HEK293 (cell line): ENCODE results near the gene FANCC.

Source experiments
- CTCF ChIA-PET: fragments of 350-600 bp; formaldehyde crosslinking; extraction: SDS; loops from one replicate; lab custom pipeline; 2021; ENCODE audit warnings: antibody characterized with exemption; lab: Yijun Ruan, JAX
- POLR2A ChIA-PET: fragments of 300-600 bp; formaldehyde crosslinking; extraction: SDS; loops from one replicate; lab custom pipeline; 2020; ENCODE audit warnings: antibody characterized with exemption, inconsistent platforms; lab: Yijun Ruan, JAX
- H3K27ac ChIP-seq: fragments of 200-500 bp; sonication (Bioruptor generic); 2 replicates; pipeline ENCODE4 v1.5.1; 2014; ENCODE audit warnings: low read depth, low read length, control low read depth, inconsistent platforms; ENCODE audit errors: extremely low read depth
- H3K36me3 ChIP-seq, 2 experiments: fragments of 200-500 bp in 1 of 2; sonication (Bioruptor generic) in 1 of 2; 1 replicate in 1 of 2; 2 replicates in 1 of 2; pipeline ENCODE4 v1.5.1; 2014 to 2017; ENCODE audit warnings: inconsistent platforms in 2 of 2, low read length in 2 of 2; ENCODE audit not compliant: control insufficient read depth in 2 of 2, insufficient read depth in 1 of 2
- H3K4me1 ChIP-seq: fragments of 200-500 bp; sonication (Bioruptor generic); 2 replicates; pipeline ENCODE4 v1.5.1; 2014; ENCODE audit warnings: mild to moderate bottlenecking, low read length, inconsistent platforms; ENCODE audit not compliant: control insufficient read depth, insufficient read depth
- H3K4me3 ChIP-seq: 2 replicates; pipeline ENCODE4 v1.5.1; 2011; ENCODE audit warnings: low read depth, mild to moderate bottlenecking, control low read depth, low read length, moderate library complexity
- H3K9me3 ChIP-seq: fragments of 200-500 bp; sonication (Bioruptor generic); 2 replicates; pipeline ENCODE4 v1.5.1; 2014; ENCODE audit warnings: low read depth, low read length, inconsistent platforms; ENCODE audit not compliant: control insufficient read depth, insufficient read depth
- FEZF1 ChIP-seq: fragments of 450-650 bp; formaldehyde crosslinking; IDR thresholded peaks from 2 replicates; pipeline ENCODE4 v1.5.1; 2016; ENCODE audit warnings: missing biosample characterization, missing genetic modification characterization
- GLI4 ChIP-seq: fragments of 450-650 bp; formaldehyde crosslinking; IDR thresholded peaks from 2 replicates; pipeline ENCODE4 v1.5.1; 2016; ENCODE audit warnings: missing biosample characterization, missing genetic modification characterization
- KLF9 ChIP-seq: fragments of 450-650 bp; formaldehyde crosslinking; IDR thresholded peaks from 2 replicates; pipeline ENCODE4 v1.5.1; 2016; ENCODE audit warnings: missing biosample characterization, missing genetic modification characterization, low read depth
- SALL2 ChIP-seq: fragments of 450-650 bp; formaldehyde crosslinking; IDR thresholded peaks from 2 replicates; pipeline ENCODE4 v1.5.0; 2017; ENCODE audit warnings: missing biosample characterization, mild to moderate bottlenecking, missing genetic modification characterization, borderline replicate concordance
- TCF7L2 ChIP-seq: IDR thresholded peaks from 2 replicates; pipeline ENCODE4 v1.6.1; 2011; ENCODE audit warnings: low read depth, mild to moderate bottlenecking, inconsistent platforms, low read length, moderate library complexity, borderline replicate concordance
- ZNF114 ChIP-seq: fragments of 450-650 bp; formaldehyde crosslinking; IDR thresholded peaks from 2 replicates; pipeline ENCODE4 v1.5.0; 2017; ENCODE audit warnings: missing biosample characterization, missing genetic modification characterization
- ZNF138 ChIP-seq: fragments of 450-650 bp; formaldehyde crosslinking; IDR thresholded peaks from 2 replicates; pipeline ENCODE4 v1.5.1; 2016; ENCODE audit warnings: missing biosample characterization, missing genetic modification characterization, borderline replicate concordance
- ZNF169 ChIP-seq: fragments of 450-650 bp; formaldehyde crosslinking; IDR thresholded peaks from 2 replicates; pipeline ENCODE4 v1.5.1; 2016; ENCODE audit warnings: missing biosample characterization, missing genetic modification characterization
- ZNF341 ChIP-seq: fragments of 450-650 bp; formaldehyde crosslinking; IDR thresholded peaks from 2 replicates; pipeline ENCODE4; 2016; ENCODE audit warnings: low read depth, missing biosample characterization, missing genetic modification characterization
- ZNF423 ChIP-seq: fragments of 450-650 bp; formaldehyde crosslinking; IDR thresholded peaks from 2 replicates; pipeline ENCODE4 v1.5.1; 2016; ENCODE audit warnings: missing biosample characterization, missing genetic modification characterization
- ZNF701 ChIP-seq: fragments of 450-650 bp; formaldehyde crosslinking; IDR thresholded peaks from 2 replicates; pipeline ENCODE4 v1.5.1; 2016; ENCODE audit warnings: missing biosample characterization, missing genetic modification characterization
- ZNF792 ChIP-seq: fragments of 450-650 bp; formaldehyde crosslinking; IDR thresholded peaks from 2 replicates; pipeline ENCODE4 v1.5.1; 2016; ENCODE audit warnings: missing biosample characterization, missing genetic modification characterization
- TF ChIP-seq, protein P1 (sequence below): fragments of 450-650 bp; formaldehyde crosslinking; IDR thresholded peaks from 2 replicates; pipeline ENCODE4 v1.5.1; 2016; ENCODE audit warnings: missing biosample characterization, missing genetic modification characterization
- TF ChIP-seq, protein P2 (sequence below): fragments of 450-650 bp; formaldehyde crosslinking; conservative IDR thresholded peaks from 2 replicates; pipeline ENCODE4 v1.5.1; 2016; ENCODE audit warnings: low read depth, missing biosample characterization, missing genetic modification characterization
- TF ChIP-seq, protein P3 (sequence below): fragments of 450-650 bp; formaldehyde crosslinking; IDR thresholded peaks from 2 replicates; pipeline ENCODE4 v1.5.1; 2016; ENCODE audit warnings: missing biosample characterization, missing genetic modification characterization, borderline replicate concordance
- TF ChIP-seq, protein P4 (sequence below): fragments of 450-650 bp; formaldehyde crosslinking; IDR thresholded peaks from 2 replicates; pipeline ENCODE4 v1.5.1; 2017; ENCODE audit warnings: missing biosample characterization, mild to moderate bottlenecking, missing genetic modification characterization, moderate library complexity

The FANCC gene

DNA sequence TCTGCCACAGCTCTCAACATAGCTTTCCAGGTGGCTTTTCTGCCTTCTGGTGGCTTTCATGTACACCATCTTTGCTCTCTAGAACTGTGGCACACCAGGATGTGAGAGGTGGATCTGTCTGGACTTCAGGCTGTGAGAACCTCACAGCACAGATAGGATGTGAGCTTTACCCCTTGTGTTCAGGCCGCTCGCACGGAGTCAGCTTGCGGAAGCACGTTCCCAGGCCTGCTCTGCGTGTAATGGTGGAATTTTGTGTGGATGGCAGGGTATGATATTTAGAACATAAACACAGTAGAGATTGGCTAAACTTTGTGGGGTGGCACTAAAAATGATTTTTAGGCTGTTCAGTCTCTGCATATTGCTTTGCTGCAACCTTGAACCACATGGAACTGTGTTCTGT is 250.5 kb downstream of the FANCC start:
- CTCF ChIA-PET, result no interaction called here
- POLR2A ChIA-PET, result no interaction called here
- TF ChIP-seq, protein P1, sequence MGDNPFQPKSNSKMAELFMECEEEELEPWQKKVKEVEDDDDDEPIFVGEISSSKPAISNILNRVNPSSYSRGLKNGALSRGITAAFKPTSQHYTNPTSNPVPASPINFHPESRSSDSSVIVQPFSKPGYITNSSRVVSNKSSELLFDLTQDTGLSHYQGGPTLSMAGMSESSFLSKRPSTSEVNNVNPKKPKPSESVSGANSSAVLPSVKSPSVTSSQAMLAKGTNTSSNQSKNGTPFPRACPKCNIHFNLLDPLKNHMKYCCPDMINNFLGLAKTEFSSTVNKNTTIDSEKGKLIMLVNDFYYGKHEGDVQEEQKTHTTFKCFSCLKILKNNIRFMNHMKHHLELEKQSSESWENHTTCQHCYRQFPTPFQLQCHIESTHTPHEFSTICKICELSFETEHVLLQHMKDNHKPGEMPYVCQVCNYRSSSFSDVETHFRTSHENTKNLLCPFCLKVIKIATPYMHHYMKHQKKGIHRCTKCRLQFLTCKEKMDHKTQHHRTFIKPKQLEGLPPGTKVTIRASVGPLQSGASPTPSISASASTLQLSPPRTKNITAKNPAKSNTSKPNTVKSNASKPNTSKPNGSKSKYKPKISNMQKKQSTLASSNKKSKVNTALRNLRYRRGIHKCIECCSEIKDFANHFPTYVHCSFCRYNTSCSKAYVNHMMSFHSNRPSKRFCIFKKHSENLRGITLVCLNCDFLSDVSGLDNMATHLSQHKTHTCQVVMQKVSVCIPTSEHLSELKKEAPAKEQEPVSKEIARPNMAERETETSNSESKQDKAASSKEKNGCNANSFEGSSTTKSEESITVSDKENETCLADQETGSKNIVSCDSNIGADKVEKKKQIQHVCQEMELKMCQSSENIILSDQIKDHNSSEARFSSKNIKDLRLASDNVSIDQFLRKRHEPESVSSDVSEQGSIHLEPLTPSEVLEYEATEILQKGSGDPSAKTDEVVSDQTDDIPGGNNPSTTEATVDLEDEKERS (tag by site-specific recombination), result no peak
- TF ChIP-seq ZNF792 (tag by site-specific recombination), result no peak
- peaks cover 0 to 35% of the 10 kb centered on the region in 2 experiments; a peak in 1 of 3 replicates for H3K36me3 ChIP-seq
- H3K4me1 ChIP-seq, result no peaks in the 10 kb centered on the region
- no peak overlapping the region for H3K27ac ChIP-seq
- H3K4me3 ChIP-seq, result no peak overlapping the region
- H3K9me3 ChIP-seq, result no peaks in the 10 kb centered on the region

DNA sequence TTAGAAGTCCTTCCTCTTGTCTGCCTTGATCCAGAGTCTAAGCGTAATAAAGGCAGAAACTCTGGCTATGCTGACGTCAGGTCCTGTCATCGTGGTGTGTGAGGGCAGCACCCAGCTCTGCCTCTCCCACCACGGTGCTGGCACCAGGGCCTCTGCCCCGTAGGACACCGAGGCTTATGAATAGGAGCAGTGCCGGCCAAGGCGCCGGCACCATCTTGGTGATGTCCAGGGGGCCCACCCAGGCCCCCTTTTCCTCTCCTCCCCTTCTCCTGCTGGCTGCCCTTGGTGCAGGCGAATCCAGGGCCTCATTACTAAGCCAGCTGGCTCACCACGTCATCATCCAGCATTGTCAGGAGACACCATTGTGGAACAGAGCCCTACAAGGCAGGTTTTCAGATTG is 252.3 kb downstream of the FANCC start:
- H3K4me3 ChIP-seq, result no peak overlapping the region
- no peak overlapping the region for H3K27ac ChIP-seq
- no peaks in the 10 kb centered on the region; the same call in 1 of the 2 replicates for H3K4me1 ChIP-seq
- H3K9me3 ChIP-seq, result no peaks in the 10 kb centered on the region
- peaks cover 0 to 42% of the 10 kb centered on the region in 2 experiments; a peak in 1 of 3 replicates for H3K36me3 ChIP-seq
- ChIA-PET CTCF (interaction anchor here (0.9 kb wide), 1 partner anchor 24 kb away, joined by 5 read pairs; no protein-coding TSS in a partner anchor), POLR2A (no interaction called here)
- TF ChIP-seq ZNF423 (tag by site-specific recombination), result no peak
- no peak for TF ChIP-seq GLI4 (tag by site-specific recombination)
- TF ChIP-seq ZNF701 (tag by site-specific recombination), result no peak
- TF ChIP-seq ZNF138 (tag by site-specific recombination), result no peak
- TF ChIP-seq ZNF341, result no peak
- no peak for TF ChIP-seq FEZF1 (tag by site-specific recombination)
- TF ChIP-seq, protein P2, sequence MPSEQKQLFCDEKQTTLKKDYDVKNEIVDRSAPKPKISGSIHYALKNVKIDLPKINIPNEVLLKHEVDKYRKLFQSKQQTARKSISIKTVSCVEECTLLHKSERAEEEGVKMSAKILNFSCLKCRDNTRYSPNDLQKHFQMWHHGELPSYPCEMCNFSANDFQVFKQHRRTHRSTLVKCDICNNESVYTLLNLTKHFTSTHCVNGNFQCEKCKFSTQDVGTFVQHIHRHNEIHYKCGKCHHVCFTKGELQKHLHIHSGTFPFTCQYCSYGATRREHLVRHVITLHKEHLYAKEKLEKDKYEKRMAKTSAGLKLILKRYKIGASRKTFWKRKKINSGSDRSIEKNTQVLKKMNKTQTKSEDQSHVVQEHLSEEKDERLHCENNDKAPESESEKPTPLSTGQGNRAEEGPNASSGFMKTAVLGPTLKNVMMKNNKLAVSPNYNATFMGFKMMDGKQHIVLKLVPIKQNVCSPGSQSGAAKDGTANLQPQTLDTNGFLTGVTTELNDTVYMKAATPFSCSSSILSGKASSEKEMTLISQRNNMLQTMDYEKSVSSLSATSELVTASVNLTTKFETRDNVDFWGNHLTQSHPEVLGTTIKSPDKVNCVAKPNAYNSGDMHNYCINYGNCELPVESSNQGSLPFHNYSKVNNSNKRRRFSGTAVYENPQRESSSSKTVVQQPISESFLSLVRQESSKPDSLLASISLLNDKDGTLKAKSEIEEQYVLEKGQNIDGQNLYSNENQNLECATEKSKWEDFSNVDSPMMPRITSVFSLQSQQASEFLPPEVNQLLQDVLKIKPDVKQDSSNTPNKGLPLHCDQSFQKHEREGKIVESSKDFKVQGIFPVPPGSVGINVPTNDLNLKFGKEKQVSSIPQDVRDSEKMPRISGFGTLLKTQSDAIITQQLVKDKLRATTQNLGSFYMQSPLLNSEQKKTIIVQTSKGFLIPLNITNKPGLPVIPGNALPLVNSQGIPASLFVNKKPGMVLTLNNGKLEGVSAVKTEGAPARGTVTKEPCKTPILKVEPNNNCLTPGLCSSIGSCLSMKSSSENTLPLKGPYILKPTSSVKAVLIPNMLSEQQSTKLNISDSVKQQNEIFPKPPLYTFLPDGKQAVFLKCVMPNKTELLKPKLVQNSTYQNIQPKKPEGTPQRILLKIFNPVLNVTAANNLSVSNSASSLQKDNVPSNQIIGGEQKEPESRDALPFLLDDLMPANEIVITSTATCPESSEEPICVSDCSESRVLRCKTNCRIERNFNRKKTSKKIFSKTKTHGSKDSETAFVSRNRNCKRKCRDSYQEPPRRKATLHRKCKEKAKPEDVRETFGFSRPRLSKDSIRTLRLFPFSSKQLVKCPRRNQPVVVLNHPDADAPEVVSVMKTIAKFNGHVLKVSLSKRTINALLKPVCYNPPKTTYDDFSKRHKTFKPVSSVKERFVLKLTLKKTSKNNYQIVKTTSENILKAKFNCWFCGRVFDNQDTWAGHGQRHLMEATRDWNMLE (tag by site-specific recombination), result no peak
- TF ChIP-seq, protein P3, sequence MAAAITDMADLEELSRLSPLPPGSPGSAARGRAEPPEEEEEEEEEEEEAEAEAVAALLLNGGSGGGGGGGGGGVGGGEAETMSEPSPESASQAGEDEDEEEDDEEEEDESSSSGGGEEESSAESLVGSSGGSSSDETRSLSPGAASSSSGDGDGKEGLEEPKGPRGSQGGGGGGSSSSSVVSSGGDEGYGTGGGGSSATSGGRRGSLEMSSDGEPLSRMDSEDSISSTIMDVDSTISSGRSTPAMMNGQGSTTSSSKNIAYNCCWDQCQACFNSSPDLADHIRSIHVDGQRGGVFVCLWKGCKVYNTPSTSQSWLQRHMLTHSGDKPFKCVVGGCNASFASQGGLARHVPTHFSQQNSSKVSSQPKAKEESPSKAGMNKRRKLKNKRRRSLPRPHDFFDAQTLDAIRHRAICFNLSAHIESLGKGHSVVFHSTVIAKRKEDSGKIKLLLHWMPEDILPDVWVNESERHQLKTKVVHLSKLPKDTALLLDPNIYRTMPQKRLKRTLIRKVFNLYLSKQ, result no peak
- TF ChIP-seq SALL2 (tag by site-specific recombination), result no peak
- no peak for TF ChIP-seq ZNF169 (tag by site-specific recombination)

DNA sequence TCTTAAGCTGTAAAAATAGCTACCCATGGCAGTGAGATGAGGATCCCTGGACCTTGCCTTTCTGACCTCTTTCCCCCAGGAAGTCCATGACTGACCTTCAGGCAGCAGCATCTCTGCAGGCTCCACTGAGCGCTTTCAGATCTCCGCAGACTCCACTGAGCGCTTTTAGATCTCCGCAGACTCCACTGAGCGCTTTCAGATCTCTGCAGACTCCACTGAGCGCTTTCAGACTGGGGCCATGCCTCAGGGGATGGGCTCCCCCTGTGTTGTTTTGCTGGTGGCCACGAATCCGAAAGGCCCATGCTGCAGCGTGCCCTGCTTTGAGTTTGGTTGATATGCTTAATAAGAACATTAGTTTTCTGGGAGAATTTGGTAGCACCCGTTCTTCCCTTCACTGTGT is 254.2 kb downstream of the FANCC start:
- peaks cover 0 to 42% of the 10 kb centered on the region in 2 experiments; a peak in 1 of 3 replicates for H3K36me3 ChIP-seq
- POLR2A ChIA-PET, result no interaction called here
- CTCF ChIA-PET, result interaction anchor here (0.7 kb wide), 1 partner anchor 24 kb away, joined by 3 read pairs; no protein-coding TSS in a partner anchor
- no peak for TF ChIP-seq TCF7L2
- no peak for TF ChIP-seq KLF9 (tag by site-specific recombination)
- TF ChIP-seq, protein P4, sequence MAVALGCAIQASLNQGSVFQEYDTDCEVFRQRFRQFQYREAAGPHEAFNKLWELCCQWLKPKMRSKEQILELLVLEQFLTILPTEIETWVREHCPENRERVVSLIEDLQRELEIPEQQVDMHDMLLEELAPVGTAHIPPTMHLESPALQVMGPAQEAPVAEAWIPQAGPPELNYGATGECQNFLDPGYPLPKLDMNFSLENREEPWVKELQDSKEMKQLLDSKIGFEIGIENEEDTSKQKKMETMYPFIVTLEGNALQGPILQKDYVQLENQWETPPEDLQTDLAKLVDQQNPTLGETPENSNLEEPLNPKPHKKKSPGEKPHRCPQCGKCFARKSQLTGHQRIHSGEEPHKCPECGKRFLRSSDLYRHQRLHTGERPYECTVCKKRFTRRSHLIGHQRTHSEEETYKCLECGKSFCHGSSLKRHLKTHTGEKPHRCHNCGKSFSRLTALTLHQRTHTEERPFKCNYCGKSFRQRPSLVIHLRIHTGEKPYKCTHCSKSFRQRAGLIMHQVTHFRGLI (tag by site-specific recombination), result no peak
- TF ChIP-seq ZNF114, result no peak
- peaks cover 11% of the 10 kb centered on the region for H3K4me1 ChIP-seq
- no peak overlapping the region for H3K27ac ChIP-seq
- H3K9me3 ChIP-seq, result no peaks in the 10 kb centered on the region
- H3K4me3 ChIP-seq, result no peak overlapping the region
